ENCODE data around the gene REG1A.

DNA sequence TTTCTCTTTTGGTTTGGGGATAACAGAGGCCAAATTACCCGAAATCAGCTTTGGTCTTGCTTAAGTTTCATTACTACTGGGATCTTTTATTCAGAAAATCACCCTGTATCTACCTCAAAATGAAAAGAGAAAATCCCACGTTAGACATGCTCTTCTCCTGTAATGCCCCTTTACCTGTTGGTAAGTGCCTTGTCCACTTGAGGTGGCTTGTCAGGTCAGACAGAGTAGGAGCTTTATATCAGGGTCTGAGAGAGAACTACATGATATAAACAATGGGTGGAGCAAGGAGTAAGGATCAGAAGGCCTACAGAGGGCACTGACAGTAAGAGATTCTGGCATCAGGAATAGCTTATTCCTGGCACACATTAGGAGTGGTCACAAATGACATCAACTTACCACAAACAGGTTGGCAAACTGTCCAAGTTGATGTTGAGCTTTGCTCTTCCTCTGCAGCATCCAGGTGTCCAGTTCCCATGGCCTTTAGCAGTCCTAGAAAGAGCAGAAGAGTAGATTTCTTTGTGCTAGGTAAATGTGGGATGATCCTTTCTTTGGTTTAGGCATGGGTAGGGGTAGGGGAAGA, 32.4 kb upstream of the REG1A start, which contains the start of gene REG1B:
- TF ChIP-seq TARDBP (IDR thresholded peaks at IDR 0.05) (no peak), ZNF384 (IDR thresholded peaks at IDR 0.05) (no peak), BHLHE40 (IDR thresholded peaks at IDR 0.05; ENCODE audit: borderline replicate concordance) (no peak), SUZ12 (IDR thresholded peaks at IDR 0.05) (no peak), FOXA1 (IDR thresholded peaks at IDR 0.05) (no peak), LEF1 (IDR thresholded peaks at IDR 0.05; ENCODE audit: borderline replicate concordance) (no peak), ELF4 (IDR thresholded peaks at IDR 0.05) (no peak)
